COLO829 (cell line): ENCODE measurements around the gene IFITM5.
A peak's percentile ranks its signal among the peaks of the same experiment; 100 is the strongest.

Experiments
- DNase-seq: peaks from one replicate; pipeline ENCODE4 v3.0.0; 2012; ENCODE audit warnings: low spot score

IFITM5 gene

DNA sequence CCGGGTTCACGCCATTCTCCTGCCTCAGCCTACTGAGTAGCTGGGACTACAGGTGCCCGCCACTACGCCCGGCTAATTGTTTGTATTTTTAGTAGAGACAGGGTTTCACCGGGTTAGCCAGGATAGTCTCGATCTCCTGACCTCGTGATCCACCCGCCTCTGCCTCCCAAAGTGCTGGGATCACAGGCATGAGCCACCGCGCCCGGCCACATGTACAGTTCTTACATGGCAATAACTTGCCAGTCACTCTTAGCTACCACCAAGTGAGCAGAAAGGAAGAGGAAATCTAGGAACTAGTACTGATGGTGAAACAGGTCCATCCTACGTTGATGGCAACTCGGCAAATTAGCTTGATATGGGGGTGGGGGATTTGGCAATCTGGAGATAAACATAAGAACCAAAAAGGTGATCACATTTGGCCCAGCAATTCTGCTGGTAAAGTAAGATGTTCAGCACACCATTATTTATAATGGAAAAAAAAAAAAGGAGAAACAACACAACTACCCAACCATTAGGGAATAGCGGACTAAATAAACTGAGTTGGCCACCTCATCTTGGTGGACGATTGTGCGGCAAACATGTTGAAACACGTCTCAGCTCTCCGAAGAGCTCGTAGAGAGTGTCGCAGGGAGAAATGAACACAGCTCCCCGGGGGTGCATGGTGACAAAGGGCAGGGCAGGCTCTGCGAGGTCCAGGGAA lies 15.8 kb downstream of the IFITM5 start:
- no peak for DNase-seq

DNA sequence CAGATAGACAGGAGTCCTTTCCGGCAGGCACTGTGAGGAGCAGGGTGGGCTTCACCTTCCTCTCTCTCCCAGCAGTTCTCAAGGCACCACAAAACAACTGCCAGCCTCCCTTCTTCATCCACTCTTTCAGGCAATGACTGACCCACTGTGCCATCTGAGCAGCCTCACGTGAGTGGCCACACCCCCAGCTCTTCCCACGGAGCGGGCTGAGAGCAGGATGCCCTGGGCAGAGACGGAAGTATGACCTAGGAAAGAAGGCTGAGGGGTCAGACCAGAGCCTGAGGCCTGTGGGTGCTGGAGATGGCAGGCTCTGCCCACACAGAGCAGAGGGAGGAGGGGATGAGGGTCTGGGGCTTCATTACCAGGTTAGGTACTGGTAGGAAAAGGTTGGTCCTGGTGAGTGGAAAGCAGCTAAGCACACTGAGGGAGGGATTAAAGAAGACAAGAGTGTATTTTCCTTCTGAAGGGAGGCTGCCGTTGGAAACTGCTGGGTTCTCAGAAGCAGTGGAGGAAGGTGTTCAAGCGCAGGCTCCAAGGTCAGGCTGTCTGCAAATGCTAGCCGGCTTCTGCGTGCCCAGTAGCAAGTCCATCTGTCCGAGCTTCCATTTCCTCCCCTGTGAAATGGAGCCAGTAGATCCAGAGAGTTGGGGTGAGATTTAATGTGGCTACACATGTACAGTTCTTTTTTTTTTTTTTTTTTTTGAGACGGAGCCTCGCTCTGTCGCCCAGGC lies 16.5 kb downstream of the IFITM5 start:
- DNase-seq, result no peak

DNA sequence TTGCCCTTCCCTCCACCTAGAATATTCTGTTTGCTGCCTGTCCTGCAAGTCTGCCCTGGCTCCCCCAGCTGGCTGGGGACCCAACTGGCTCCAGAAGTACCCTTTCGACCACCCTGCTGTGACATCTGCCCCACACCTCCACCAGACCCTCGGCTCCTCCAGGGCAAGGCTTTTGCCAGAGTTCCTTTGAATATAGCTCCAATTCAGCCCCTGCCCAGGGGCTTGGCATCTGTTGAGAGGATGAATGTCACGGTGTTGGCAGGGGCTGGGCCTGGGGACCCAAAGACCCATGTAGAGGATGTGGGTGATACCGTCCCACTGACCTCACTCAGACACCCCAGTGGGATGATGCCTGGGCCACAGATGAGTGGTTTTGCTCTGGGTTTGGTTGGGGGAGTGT lies 17.2 kb downstream of the IFITM5 start:
- no peak for DNase-seq

DNA sequence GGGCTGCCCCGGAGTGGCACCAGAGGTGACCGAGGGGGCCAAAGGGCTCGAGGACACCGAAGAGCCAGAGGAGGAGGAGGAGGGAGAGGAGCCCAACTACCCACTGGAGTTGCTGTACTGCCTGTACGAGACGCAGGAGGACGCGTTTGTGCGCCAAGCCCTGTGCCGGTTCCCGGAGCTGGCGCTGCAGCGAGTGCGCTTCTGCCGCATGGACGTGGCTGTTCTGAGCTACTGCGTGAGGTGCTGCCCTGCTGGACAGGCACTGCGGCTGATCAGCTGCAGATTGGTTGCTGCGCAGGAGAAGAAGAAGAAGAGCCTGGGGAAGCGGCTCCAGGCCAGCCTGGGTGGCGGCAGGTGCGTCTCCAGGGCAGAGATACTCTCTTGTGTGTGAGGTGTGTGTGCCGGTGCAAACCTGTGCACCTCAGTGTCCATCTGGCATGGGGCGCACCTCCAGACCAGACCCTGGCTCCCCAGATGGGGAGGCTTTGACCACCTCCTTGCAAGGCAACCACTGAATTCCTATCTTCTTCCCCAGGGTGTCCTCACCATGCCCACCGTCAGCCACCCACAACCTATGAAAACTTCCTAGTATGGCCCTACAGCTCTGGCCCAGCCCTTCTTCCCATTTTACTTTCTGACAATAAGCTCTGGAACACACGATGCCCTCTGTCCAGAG lies 17.7 kb downstream of the IFITM5 start:
- DNase-seq, result no peak

DNA sequence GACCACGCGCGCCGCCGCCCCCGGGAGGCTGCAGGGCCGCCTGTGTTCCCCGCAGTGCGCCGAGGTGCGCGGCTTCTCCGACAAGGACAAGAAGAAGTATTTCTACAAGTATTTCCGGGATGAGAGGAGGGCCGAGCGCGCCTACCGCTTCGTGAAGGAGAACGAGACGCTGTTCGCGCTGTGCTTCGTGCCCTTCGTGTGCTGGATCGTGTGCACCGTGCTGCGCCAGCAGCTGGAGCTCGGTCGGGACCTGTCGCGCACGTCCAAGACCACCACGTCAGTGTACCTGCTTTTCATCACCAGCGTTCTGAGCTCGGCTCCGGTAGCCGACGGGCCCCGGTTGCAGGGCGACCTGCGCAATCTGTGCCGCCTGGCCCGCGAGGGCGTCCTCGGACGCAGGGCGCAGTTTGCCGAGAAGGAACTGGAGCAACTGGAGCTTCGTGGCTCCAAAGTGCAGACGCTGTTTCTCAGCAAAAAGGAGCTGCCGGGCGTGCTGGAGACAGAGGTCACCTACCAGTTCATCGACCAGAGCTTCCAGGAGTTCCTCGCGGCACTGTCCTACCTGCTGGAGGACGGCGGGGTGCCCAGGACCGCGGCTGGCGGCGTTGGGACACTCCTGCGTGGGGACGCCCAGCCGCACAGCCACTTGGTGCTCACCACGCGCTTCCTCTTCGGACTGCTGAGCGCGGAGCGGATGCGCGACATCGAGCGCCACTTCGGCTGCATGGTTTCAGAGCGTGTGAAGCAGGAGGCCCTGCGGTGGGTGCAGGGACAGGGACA lies 18.4 kb downstream of the IFITM5 start:
- no peak for DNase-seq

DNA sequence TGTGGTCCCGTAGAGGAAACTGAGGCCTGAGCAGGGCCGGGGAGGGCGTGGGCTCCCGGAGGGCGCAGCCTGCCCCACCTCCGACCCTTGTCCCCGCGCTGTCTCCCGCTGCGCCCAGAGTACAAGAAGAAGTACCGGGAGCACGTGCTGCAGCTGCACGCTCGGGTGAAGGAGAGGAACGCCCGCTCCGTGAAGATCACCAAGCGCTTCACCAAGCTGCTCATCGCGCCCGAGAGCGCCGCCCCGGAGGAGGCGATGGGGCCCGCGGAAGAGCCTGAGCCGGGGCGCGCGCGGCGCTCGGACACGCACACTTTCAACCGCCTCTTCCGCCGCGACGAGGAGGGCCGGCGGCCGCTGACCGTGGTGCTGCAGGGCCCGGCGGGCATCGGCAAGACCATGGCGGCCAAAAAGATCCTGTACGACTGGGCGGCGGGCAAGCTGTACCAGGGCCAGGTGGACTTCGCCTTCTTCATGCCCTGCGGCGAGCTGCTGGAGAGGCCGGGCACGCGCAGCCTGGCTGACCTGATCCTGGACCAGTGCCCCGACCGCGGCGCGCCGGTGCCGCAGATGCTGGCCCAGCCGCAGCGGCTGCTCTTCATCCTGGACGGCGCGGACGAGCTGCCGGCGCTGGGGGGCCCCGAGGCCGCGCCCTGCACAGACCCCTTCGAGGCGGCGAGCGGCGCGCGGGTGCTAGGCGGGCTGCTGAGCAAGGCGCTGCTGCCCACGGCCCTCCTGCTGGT lies 19.2 kb downstream of the IFITM5 start:
- no peak for DNase-seq

DNA sequence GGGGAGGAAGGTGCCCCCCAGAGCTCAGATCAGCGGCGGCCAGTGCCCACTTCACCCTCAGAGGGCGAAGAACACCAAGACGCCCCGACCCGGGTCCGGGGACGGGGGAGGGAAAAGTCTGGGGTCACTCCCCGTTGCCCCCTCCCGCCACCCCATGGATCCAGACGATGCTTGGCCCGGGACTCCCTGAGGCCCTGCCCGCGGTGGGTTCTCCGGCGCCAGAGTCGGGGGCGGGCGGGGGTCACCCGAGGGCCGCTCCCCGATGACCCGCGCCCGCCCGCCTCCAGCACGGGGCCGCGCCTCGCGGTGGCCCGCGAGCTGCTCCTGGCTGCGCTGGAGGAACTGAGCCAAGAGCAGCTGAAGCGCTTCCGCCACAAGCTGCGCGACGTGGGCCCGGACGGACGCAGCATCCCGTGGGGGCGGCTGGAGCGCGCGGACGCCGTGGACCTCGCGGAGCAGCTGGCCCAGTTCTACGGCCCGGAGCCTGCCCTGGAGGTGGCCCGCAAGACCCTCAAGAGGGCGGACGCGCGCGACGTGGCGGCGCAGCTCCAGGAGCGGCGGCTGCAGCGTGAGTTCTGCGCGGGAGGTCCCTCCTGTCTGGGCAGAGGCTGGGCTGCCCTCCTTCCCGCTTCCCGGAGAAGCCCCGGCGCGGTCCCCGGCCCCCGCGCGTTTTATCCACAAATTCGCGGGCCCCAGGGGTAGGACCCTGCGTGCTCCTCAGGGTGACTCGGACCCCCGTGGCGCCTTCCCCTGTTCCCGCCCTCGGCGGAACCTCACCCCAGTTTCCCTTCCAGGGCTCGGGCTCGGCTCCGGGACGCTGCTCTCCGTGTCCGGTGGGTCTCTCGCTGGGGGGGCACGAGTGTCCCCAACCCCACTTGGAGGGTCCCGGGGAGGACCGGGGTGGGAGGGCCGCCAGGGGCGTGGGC lies 20.0 kb downstream of the IFITM5 start:
- DNase-seq, result no peak

DNA sequence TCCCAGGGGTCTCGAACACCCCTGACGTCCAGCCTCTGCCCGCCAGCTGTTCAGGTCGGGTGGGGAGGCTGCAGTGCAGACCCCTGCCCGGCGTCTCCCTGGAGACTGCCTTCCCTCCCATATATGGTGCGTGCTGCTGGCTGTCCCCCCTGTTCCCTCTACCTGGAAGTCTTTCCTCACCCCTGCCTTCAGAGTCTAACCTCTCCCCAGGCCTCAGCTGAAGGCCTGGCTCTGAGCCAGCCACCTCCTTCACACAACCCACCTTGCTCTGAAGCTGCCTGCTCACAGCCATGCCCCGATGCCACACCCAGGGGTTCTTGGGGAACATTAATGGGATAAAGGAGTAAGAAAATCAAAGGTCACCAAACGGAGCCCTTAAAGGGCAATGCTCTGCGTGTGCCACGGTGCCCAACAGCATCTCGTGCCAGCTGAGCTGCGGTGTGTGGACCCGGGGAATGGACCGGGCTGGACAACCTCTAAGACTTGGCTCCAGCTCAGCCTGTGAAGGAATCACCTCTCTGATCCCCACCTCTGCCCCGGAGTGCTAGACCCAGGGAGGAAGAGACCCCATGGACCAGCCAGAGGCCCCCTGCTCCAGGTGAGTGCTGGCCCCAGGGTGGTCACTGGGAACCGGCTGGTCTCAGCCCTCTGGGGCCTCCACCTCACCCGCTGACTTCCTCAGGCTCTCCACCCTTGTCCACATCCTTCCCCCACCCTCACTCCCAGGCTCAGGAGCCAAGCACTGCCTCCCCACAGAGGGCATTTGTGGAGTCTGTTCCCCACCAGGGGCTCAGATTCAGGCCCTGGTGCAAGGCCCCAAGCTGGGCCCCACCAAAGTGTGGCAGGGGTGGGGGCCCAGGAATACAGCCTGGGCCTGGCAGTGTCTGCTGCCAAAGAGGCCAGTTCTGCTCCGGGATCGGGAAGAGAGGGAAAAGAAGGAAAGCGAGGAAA lies 21.1 kb downstream of the IFITM5 start, which contains the start of gene NLRP6:
Gene NLRP6 (plus strand): TSS at position 407 of the 951 bp plus-strand sequence. CDS start 163 bp downstream, at position 570.
- no peak for DNase-seq

DNA sequence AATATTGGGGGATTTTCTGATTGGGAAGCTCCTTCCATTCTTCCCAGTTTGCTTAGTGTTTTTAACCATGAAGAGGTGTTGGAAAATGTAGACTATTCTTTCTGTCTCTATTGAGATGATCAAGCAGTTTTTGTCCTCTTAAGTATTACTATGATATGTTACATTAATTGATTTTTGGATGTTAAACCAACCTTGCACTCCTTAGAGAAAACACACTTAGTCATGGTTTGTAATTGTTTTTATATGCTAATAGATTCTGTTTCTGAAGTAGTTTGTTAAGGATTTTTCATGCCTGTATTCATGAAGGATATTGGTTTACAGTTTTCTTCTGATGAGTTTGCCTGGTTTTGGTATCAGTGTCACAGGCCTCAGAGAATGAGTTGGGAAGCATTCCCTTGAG lies 23.1 kb downstream of the IFITM5 start:
- DNase-seq, result no peak

DNA sequence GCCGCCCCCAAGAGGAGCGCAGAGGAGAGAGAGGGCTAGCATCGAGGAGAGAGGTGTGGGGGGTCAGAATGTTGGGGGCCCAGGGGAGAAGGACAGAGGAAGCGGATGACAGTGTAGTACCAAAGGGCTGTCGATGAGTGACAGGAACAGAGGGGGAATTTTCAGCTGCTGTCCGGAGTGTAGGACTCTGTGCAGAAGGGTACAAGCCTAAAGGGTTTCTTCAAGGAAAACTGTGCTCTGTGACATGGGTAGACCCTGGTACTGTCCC lies 26.5 kb downstream of the IFITM5 start:
- no peak for DNase-seq

DNA sequence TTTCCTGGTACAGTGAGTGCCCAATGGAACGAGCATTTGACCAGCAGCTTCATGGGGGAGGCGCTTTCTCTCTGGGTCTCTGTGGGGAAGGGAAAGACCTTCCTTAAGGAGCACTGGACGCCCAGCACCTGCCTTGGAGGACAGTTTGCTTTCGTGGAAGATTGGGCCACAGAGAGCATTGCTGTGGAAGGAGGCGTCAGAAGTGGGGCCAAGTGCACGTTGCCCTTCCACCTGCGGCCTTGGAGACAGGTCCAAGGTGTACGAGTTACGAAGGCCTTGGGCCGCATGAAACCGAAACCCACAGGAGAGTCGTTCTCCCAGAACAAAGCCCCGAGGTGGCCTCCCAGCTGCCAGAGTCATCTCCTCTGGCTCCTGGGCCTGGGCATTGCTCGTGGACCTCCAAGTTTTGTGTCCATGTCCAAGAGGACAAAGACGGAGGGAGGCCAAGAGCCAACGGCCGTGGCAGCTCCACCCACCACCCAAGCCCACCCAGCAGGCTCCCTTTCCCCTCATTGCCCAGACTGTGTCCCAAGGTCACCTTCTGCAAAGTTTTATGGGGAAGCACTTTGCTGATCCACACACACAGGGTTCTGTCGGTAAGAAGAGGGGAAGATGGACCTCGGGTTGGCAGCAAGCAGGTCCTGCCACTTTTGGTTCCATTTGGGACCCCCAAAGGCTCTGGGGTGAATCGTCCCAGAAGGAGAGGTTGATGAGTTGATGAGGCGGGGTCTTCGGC lies 27.0 kb downstream of the IFITM5 start:
- no peak for DNase-seq

DNA sequence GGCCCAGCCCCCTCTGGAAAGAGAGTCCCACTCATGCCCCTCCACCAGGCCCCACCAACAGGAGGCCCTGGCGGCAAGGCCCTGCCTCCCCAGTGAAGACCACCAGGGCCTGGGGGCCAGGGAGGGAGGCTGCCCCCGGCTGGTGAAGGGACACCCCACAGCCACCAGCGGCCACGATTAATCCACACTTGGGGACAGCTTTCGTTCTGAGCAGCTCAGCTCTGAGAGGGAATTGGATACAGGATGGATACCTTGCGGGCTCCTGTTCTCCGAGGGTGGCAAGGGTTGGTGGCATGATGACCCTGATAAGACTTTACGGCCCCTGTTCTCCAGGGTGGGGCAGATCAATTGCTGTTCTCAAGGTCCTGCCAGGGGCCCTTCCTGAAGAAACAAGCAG lies 28.0 kb downstream of the IFITM5 start:
- DNase-seq, result no peak

DNA sequence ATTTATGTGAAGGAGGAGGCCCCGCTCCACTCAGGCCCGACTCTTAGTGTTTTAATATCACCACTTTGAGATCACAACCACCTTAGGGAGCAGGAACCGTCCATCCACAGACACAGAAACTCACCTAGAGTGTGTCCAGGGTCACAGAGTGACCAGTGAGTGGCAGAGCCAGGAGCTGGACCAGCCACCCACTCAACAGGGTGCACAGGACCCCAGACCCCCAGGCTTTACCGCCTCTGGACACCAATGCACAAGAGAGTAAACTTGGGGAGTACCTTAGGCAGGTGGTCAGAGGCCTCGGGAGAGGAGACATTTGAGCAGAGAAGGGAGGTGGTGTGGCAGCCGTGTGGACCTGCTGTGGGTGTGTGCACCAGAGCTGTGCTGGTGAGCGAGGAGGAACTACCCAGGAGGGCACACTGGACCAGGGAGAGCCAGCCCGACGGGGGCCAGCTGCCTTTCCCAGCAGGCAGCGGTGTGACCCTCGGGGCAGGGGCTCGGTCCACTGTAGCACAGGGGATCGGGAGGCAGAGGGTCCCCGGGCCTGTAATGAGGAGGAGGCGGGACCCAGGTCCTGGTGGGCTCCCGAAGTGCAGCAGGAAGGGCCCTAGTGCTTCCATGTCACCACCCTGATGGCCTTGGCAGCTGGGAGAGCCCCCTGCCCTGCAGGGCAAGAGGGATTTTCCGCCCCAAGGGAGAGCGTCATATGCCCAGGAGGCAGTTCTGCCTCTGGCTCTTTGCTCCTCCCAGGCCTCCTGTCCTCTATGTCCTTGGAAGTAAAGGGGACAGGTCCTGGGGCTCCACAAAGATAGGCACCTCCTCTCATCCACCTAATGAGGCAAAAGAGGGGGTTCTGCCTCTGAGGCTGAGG lies 28.6 kb downstream of the IFITM5 start:
- no peak for DNase-seq

DNA sequence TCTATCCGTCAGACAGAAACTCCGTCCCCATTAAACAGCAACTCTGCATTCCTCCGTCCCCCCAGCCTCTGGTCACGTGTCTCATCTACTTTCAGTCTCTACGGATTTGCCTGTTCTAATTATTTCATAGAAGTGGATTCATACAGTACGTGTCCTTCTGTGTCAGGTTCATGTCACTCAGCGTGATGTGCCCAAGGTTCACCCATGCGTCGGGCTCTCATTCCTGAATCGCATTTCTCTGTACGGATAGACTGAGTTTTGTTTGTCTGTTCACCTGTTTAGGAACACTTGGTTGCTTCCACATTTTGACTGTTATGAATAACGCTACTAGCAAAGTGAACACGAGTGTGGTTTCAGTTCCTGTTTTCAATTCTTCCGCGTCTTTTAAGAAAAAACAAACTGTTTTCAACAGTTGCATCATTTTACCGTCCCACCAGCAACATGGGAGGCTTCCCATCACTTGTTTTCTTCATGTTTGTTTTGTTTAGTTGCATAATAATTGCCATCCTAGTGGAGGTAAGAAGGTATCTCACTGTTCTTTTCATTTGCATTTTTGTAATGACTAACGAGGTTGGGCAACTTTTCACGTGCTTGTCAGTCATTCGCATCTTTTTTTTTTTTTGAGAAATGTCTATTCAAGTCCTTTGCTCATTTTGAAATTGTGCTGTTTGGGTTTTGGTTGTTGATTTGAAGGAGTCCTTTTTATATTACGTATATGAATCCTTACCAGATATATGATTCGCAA lies 30.0 kb downstream of the IFITM5 start:
- no peak for DNase-seq

DNA sequence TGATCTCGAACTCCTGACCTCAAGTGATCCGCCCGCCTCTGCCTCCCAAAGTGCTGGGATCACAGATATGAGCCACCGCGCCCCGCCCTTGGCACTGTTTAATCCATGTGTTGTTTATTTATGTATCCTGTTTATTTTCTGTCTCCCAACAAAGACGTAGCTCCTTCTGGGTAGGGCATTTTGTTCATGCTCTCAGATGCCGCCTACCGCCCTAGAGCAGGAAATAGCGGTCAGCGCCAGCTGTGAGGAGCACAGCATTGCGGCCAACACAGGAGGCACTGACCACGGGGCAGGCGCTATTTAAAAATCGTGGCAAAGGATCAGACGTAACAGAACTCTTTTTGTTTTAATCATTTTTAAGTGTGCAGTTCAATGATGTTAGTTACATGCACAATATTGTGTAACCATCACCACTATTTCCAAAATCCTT lies 30.6 kb downstream of the IFITM5 start:
- DNase-seq, result peak; percentile 69

DNA sequence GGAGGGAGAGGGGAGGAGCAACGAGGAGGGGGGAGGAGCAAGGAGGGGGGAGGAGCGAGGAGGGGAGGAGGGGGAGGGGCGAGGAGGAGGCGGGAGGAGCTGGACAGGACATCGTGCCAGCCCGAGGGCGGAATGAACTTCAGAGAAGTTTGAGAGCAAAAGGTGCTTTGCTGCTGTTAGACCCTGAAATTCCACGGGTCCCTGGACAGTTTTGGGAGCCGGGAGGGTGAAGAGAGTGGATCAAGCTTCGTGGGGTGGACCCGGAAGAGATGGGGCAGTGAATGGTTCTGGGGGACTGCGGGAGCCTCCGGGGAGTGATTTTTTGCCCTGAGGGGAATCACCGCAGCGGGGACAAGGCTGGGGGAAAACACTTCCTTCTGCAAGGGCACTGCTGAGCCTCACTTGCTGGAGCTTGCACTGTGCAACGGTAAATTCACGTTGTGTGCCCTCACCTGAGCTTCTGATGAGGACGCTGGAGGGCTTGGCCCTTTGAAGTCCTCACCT lies 31.8 kb downstream of the IFITM5 start:
- no peak for DNase-seq
